Cardiac fibroblast (primary cell): ENCODE data around the gene WDR87.

Source experiments
- DNase-seq, 2 donors: peaks; one replicate each; pipeline versions ENCODE4 v3.0.0 to v3.0.0-alpha.2; 2010; ENCODE audit warnings: low read depth in 2 of 2
- H3K4me3 ChIP-seq, 2 donors: replicated peaks in 1 of 2; 1 replicate in 1 of 2; 2 replicates in 1 of 2; pipeline ENCODE4 v1.5.1; 2011; ENCODE audit warnings: low read depth in 2 of 2, low read length in 2 of 2, mild to moderate bottlenecking in 2 of 2, moderate library complexity in 1 of 2
- CTCF ChIP-seq: IDR thresholded peaks from one replicate; pipeline ENCODE4 v1.5.1; 2011; ENCODE audit warnings: low read depth, mild to moderate bottlenecking, low read length, inconsistent platforms

WDR87 gene

GRCh38 chr19:37931881-37932655 is 25.7 kb upstream of the WDR87 start:
- no peak overlapping the region for H3K4me3 ChIP-seq
- no peak for TF ChIP-seq CTCF
- peak; percentile 50 to 51 for DNase-seq

DNA sequence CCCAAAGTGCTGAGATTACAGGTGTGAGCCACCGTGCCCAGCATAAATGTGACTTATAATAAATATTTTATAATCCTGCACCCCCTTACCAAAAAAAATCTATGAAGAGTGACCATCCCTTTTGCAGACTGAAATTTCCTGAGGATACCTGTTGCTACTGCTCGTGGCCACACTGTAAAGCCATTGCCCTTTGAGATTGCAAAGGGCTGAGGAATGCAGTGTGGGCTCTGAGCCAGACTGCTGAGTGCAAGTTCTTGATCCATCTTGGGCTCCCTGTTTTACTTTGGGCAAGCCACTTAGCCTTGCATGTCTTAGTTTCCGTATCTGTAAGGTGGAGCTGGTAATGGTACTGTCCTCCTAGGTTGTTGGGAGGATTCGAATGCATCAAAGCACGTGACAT is 24.0 kb upstream of the WDR87 start:
- DNase-seq, result peak; percentile 26 to 51
- TF ChIP-seq CTCF, result no peak

GRCh38 chr19:37929355-37929923 is 23.0 kb upstream of the WDR87 start:
- DNase-seq, result no peak
- TF ChIP-seq CTCF, result no peak
- no peak overlapping the region for H3K4me3 ChIP-seq

More for the DNA sequence above, 24.0 kb upstream of the WDR87 start:
- H3K4me3 ChIP-seq, result no peak overlapping the region

- no peak for TF ChIP-seq CTCF
- no peak for DNase-seq
- no peak overlapping the region for H3K4me3 ChIP-seq
Observed at GRCh38 chr19:37928527-37929286, 22.3 kb upstream of the WDR87 start.

DNA sequence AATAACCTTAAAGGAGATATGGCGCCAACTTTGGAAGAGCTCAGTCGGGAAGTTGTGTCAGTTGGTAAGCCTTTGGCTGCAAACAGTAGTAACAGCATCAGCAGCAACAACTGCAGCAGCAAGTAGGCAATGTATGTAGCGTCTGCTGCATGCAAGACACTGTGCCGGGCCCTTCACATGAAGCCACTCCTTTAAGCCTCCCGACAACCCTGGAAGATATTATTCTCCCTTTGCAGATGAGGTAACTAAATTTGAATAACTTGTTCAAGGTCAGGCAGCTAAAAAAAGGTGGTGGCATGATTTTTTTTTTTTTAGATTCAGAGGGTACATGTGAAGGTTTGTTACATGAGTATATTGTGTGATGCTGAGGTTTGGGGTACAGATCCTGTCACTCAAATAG is 20.3 kb upstream of the WDR87 start:
- DNase-seq, result no peak
- no peak overlapping the region for H3K4me3 ChIP-seq
- TF ChIP-seq CTCF, result no peak

- no peak for DNase-seq
- no peak for TF ChIP-seq CTCF
Observed at GRCh38 chr19:37926255-37926654, 19.9 kb upstream of the WDR87 start.

More at GRCh38 chr19:37926255-37926654, 19.9 kb upstream of the WDR87 start:
- no peak overlapping the region for H3K4me3 ChIP-seq
